Lower lobe of right lung (tissue), 2 donors: ENCODE results near the gene LRAT. TPM values are rescaled to one million over a fixed set of nuclear protein-coding genes. Genes with fewer than 3 reads are reported as not detected.

ENCODE experiments used
- ATAC-seq, 2 donors: fragments of 200-7000 bp; cut with Tn5 transposase; one replicate each; pipeline ENCODE4 v1.9.1; 2020 to 2022; ENCODE audit warnings: mild to moderate bottlenecking in 2 of 2, moderate library complexity in 2 of 2
- DNase-seq: peaks from one replicate; pipeline ENCODE4 v3.0.0-alpha.2; 2020
- H3K27ac ChIP-seq: fragments of 200-600 bp; one replicate; pipeline ENCODE4 v1.8.0; 2022
- H3K27me3 ChIP-seq: fragments of 200-600 bp; one replicate; pipeline ENCODE4 v1.8.0; 2022; ENCODE audit warnings: low read depth
- H3K36me3 ChIP-seq: fragments of 200-600 bp; one replicate; pipeline ENCODE4 v1.8.0; 2022; ENCODE audit warnings: mild to moderate bottlenecking
- H3K4me1 ChIP-seq: fragments of 200-600 bp; one replicate; pipeline ENCODE4 v1.8.0; 2022
- H3K4me3 ChIP-seq: fragments of 200-600 bp; one replicate; pipeline ENCODE4 v1.8.0; 2022; ENCODE audit warnings: mild to moderate bottlenecking
- H3K9me3 ChIP-seq: fragments of 200-600 bp; one replicate; pipeline ENCODE4 v1.8.0; 2022
- intact Hi-C: fragments of 100-400 bp; cut with DNase I; formaldehyde crosslinking; loops from one replicate; pipeline ENCODE4 v1.11.0; 2022
- total RNA-seq: library from RNA; stranded (reverse); fragmentation: NEBNext Ultra II Directional; extraction: Animal tissue kit (Norgen Biotek cat#: 25700); gene quantifications from one replicate; pipeline ENCODE4 v1.2.1, GENCODE V29; 2021
- TF ChIP-seq, protein P1 (sequence below): fragments of 200-600 bp; IDR thresholded peaks from one replicate; pipeline ENCODE4 v1.8.0; 2022; ENCODE audit warnings: antibody characterized with exemption, mild to moderate bottlenecking
- donor health status: DM: no; HTN: yes; CAD: no; lungs with severe emphysema.

LRAT gene
- total RNA-seq, 1 donor from 2014 or later = 1.0 TPM

DNA sequence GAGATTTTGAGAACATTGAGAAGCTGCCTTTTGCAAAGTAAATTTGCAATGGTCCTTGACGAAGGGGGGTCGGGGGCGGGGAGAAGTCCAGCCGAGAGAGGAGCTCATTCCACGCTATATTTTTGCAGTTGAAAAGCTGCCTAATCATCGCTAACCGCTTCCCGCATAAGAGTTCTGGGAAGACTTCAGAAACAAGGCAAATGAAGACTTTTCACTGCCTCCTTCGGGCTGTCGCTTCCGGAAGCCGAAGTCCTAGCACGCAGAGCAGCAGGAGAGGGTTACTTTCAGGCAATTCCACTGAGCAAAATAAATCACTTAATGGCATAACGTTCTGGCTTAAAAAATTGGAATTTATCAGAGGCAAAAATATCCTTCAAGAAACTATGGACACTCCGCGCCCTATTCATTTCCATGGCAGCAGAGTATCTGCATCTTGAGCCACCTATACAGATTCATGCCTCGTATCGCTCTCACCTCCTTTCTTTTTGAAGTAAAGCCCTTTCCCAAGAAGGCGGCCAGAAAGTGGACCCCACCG is 2.6 kb upstream of the LRAT start:
- TF ChIP-seq, protein P1, sequence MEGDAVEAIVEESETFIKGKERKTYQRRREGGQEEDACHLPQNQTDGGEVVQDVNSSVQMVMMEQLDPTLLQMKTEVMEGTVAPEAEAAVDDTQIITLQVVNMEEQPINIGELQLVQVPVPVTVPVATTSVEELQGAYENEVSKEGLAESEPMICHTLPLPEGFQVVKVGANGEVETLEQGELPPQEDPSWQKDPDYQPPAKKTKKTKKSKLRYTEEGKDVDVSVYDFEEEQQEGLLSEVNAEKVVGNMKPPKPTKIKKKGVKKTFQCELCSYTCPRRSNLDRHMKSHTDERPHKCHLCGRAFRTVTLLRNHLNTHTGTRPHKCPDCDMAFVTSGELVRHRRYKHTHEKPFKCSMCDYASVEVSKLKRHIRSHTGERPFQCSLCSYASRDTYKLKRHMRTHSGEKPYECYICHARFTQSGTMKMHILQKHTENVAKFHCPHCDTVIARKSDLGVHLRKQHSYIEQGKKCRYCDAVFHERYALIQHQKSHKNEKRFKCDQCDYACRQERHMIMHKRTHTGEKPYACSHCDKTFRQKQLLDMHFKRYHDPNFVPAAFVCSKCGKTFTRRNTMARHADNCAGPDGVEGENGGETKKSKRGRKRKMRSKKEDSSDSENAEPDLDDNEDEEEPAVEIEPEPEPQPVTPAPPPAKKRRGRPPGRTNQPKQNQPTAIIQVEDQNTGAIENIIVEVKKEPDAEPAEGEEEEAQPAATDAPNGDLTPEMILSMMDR = no peak
- H3K36me3 ChIP-seq = no peaks in the 10 kb centered on the region
- intact Hi-C loops = no loop called here
- peaks cover 50% of the 10 kb centered on the region for H3K27me3 ChIP-seq
- H3K4me3 ChIP-seq = no peak overlapping the region
- DNase-seq (no peak), ATAC-seq (no peak)
- H3K4me1 ChIP-seq = peaks cover 20% of the 10 kb centered on the region
- H3K27ac ChIP-seq = no peak overlapping the region
- H3K9me3 ChIP-seq = no peaks in the 10 kb centered on the region

DNA sequence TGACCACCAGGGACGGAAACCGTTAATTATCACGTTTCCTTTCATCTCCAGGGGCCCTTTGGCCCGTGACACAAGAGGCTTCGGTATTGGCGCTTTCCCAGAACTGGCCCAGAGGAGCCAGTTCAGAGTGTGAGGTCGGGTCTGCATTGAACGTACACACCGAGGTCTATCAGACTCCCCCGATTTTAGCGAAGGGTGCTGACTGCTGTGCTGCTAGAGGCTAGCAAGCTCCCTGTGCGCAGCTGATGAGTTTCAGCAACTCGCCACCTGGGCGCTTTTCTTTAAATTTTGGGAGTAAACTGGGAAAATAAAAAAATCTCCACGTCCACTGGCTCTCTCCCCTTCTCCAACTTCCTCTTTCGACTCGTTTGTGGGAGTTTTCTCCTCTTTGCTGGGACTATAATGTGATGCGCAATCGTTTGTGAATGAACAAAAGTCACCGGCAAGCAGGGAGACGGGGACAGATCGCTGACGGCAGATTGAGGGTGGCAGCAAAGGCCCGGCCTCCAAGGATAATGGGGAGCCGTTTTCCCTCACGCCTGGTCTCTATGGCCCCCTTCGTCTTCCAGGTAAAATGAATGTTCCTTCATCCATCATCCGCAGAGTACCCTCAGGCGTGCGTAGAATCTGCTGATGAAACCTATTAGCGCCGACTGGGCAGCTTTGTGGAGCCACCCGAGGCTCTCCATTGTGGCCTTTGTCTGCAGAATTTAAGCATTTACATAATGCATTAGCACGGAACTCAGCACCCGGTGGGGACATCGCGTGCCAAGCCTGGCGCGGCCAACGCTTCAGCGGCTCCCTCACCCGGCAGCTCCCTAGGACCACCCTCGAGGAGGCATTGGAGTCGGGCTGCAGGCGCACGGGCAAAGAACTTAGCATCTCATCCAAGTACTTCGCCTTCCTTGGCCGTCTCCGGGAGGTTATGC is 1.6 kb upstream of the LRAT start:
- Histone ChIP-seq H3K36me3 (no peaks in the 10 kb centered on the region), H3K4me1 (peaks cover 20% of the 10 kb centered on the region), H3K27ac (no peak overlapping the region), H3K9me3 (no peaks in the 10 kb centered on the region), H3K4me3 (peak overlapping the region; percentile 57), H3K27me3 (peaks cover 50% of the 10 kb centered on the region)
- TF ChIP-seq, protein P1 = no peak
- intact Hi-C loops = no loop called here
- ATAC-seq = no peak
- DNase-seq = no peak

DNA sequence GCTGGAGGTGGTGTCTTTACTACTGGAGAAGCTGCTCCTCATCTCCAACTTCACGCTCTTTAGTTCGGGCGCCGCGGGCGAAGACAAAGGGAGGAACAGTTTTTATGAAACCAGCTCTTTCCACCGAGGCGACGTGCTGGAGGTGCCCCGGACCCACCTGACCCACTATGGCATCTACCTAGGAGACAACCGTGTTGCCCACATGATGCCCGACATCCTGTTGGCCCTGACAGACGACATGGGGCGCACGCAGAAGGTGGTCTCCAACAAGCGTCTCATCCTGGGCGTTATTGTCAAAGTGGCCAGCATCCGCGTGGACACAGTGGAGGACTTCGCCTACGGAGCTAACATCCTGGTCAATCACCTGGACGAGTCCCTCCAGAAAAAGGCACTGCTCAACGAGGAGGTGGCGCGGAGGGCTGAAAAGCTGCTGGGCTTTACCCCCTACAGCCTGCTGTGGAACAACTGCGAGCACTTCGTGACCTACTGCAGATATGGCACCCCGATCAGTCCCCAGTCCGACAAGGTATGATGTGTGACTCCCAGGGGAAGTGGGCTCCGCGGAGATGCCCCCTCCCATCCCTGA is 634 bp downstream of the LRAT start:
- ATAC-seq (no peak), DNase-seq (no peak)
- no peaks in the 10 kb centered on the region for H3K9me3 ChIP-seq
- peaks cover 50% of the 10 kb centered on the region for H3K27me3 ChIP-seq
- no peak overlapping the region for H3K27ac ChIP-seq
- TF ChIP-seq, protein P1 = no peak
- H3K4me1 ChIP-seq = peaks cover 20% of the 10 kb centered on the region
- H3K4me3 ChIP-seq = peak overlapping the region; percentile 57
- intact Hi-C loops = no loop called here
- no peaks in the 10 kb centered on the region for H3K36me3 ChIP-seq

DNA sequence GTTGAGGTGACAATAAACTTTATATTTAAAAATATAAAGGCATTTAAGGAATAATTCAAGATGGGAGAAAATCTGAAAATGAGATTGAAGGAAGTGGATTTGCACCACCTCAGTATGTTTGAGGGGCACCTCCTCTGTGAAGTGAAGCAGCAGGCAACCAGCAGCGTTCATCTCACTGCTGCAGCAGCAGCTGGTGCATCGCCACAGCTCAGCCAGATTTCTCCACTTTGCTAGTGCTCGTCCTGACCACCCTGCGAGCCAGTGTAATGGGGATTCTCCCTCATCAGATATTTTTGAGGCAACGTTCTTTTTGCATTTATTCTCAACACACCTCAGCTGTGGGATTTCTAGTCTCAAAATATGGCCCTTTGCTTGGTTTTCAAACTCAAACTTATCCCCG is 13.9 kb downstream of the LRAT start:
- H3K4me3 ChIP-seq = no peak overlapping the region
- intact Hi-C loops = no loop called here
- no peak for ATAC-seq

DNA sequence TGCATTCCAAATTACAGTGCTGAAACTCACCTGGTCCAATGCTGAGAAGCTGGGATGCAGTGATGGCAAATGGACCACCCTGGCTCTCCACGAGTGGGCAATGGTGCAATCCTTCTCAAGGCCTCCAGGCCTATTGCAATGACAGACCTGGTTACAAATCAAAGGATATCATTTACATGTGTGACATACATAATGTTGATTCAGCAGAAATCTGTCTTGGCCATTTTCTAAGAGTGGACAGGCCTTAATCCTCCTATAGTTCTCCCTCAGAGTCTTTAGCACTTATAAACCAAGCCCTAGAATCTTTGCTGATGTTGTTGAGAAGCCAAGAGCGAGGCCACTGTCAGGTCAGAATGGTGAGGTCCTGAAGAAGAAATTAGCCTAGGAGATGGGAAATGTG is 17.1 kb downstream of the LRAT start:
- Histone ChIP-seq H3K4me3 (no peak overlapping the region), H3K36me3 (no peaks in the 10 kb centered on the region), H3K4me1 (no peaks in the 10 kb centered on the region), H3K9me3 (no peaks in the 10 kb centered on the region), H3K27ac (no peak overlapping the region), H3K27me3 (peaks cover 5% of the 10 kb centered on the region)
- intact Hi-C loops = no loop called here
- no peak for DNase-seq
- TF ChIP-seq, protein P1 = no peak
- ATAC-seq = no peak

More for the DNA sequence above, 13.9 kb downstream of the LRAT start:
- Histone ChIP-seq H3K27ac (no peak overlapping the region), H3K36me3 (no peaks in the 10 kb centered on the region), H3K27me3 (no peaks in the 10 kb centered on the region), H3K9me3 (no peaks in the 10 kb centered on the region), H3K4me1 (no peaks in the 10 kb centered on the region)
- TF ChIP-seq, protein P1 = no peak
- no peak for DNase-seq
